Measurements from ENCODE around the gene RELL1.

- TF ChIP-seq SP1 (IDR thresholded peaks at IDR 0.05) = no peak
- TF ChIP-seq BHLHE40 (IDR thresholded peaks at IDR 0.05; ENCODE audit: borderline replicate concordance) = no peak
These were observed 24.3 kb upstream of the RELL1 start for GRCh38 chr4:37710491-37710890.
